GM21360 (cell line): Measurements from ENCODE around the gene TNFRSF14.
A peak's percentile ranks its signal among the peaks of the same experiment; 100 is the strongest.
"Not testable (repeated sequence)": the region's sequence is repeated elsewhere in the genome, so short reads cannot be mapped to it uniquely, and the experiment has no call there.

Source experiments
- ATAC-seq: cut with Tn5 transposase; IDR thresholded peaks from one replicate; pipeline ENCODE4 v1.9.1; 2021; ENCODE audit warnings: mild to moderate bottlenecking, moderate library complexity; ENCODE audit not compliant: unreplicated experiment

Gene TNFRSF14

DNA sequence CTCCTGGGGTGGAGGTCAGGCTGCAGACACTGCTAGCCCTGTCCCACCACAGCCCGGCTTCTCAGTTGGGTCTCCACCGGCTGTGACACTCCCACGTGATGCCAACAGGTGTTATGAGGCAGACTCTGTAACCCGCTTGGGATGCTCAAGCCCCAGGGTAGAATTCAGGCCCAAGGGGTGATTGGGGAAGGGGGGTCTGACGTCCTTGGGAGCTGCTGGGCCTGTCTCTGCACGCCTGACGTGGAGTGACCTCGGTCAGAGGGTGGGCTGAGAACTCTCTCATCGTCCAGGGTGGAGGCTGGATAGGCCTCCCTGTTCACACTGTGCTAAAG is 18.4 kb upstream of the TNFRSF14 start:
- no peak for ATAC-seq

DNA sequence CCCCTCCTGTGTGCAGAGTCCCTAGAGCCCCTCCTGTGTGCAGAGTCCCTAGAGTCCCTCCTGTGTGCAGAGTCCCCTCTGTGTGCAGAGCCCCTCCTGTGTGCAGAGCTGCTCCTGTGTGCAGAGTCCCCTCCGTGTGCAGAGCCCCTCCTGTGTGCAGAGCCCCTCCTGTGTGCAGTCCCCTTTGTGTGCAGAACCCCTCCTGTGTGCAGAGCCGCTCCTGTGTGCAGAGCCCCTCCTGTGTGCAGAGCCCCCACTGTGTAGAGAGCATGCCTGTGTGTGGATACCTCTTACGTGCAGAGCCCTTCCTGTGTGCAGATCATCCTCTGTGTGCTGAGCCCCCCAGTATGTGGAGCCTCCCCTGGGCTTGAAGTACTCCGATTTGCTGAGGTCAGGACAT is 17.8 kb upstream of the TNFRSF14 start:
- ATAC-seq: no peak

- no peak for ATAC-seq
Measured at GRCh38 chr1:2538872-2539271, 17.3 kb upstream of the TNFRSF14 start.

- no peak for ATAC-seq
Measured at GRCh38 chr1:2539312-2539907, 16.8 kb upstream of the TNFRSF14 start.

DNA sequence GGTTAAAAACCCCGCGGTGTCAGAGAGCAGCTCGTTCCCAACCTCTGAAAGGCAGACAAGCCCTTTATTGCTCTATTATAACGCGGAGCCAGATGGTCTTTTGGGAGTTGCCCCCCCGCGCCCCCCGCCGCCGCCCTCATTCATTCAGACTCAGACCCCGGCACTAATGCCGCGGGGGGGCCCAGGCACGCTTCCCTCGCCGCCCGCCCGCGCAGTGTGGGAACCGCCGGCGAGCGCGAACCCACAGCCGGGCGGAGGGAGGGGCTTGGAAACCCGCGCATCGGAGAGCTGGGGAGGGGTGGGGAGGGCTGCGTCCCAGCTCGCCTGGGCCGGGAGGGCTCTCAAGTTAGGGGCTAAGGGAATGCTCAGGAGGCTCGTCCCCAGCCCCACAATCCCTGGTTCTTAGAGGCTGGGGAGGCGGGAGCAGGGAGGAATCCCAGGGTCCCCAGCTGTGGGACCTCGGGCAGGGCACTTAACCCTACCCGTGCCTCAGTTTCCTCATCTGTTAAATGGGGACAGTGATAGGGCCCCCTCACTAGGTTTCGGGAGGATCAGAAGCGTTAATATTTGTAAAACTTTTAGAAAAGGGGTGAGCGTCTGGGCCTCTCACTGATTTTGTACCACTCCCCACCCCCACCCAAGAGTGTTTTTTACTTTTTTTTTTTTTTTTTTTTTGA is 15.2 kb upstream of the TNFRSF14 start:
- ATAC-seq: no peak

- ATAC-seq: no peak
Measured at GRCh38 chr1:2541619-2542245, 14.4 kb upstream of the TNFRSF14 start.

GRCh38 chr1:2542246-2542915 is 13.8 kb upstream of the TNFRSF14 start:
- no peak for ATAC-seq

DNA sequence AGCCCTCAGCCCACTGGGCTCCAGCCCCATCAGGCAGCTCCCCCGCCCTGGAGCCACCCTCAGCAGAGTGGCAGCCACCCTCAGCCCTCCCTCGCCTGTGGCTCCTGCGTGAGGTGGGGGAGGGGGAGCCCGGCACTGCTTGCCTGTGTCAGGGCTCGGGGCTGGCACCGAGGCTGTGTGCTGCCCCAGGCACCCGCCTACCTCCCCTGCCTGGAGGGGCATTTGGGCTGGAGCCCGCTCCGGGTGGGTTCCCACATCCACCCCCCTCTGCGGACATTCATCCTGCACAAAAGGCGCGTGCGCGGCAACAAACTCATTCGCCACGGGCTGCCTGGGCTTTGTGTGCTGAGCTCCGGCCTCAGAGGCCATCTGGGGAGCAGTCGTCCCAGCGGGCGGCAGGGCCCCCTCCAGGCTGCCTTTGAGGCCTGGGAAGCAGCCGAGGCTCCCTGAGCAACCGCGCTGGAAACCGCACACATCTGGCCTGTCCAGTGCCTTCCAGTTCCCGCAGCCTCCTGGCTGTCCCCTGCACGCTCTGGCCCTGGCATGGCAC is 12.6 kb upstream of the TNFRSF14 start:
- no peak for ATAC-seq

DNA sequence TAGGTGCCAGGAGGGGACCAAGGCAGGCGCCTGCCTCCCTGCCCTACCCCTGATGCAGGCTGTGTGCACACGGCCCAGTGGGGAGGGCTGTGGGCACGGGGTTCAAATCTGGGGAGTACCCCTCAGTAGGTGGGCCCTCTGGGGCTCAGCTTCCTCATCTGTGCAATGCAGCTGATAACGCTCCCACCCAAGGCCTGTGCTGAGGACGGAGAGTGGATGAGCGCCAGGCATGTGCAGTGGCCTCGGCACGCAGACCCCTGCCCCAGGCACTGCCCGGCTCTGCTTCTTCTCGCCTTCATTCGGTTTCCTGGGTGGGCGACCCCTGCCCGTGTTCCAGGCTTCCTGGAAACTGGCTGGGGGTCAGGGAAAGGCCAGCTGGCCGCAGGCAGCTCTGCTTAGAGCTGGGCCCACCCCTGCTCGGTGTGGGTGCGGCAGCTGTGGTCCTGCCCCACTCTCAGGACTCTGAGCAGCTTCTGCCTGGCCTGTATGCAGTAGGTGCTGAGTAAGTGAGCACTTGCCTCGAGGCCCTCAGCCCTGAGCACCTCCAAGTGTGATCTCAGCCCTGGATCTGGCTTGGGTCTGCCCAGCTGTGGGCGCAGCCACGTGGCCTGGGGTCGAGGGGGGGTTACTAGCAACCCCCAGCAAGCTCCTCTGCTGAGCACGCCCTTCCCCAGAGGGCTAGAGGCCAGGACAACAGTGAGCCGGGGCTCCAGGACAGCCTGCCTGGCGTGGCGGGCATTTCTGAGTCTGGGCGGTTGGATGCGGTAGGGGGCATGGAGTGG is 11.9 kb upstream of the TNFRSF14 start:
- ATAC-seq: no peak

GRCh38 chr1:2544875-2545640 is 11.1 kb upstream of the TNFRSF14 start:
- ATAC-seq: no peak

DNA sequence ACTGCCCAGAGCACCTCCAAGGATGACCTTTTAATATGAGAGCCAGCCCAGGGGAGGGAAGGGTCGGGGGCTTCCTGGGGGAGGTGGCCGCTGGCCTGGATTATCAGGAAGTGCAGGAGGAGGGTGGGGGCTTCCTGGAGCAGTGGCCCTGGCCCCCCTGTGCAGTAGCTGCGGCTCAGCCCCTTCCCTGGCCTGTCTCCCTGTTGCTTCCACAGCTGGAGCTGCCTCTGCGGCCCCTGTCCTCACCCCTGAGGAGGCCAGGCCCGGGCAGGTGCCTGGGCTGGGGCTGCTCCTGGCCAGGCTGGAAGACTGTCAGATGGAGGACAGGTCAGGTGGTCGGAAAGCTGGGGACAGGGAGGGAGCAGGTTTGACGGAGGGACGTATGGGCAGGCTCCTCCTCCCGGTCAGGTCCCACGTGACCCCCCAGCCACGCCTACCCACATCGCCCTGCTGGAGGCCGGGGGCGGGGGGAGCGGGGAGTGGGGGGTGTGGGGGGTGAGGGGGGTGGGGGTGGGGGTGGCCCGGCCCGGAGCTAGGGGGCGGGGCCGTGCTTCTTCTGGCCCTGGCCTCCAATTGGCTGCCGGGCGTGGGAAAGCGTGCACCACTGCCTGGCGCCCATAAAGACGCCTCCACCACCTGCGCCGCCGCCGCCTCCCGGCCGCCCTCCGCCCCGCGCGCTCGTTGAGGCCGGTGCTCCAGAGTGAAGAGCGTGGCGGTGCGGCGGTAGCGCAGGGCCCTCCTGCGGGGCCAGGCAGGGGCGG is 10.2 kb upstream of the TNFRSF14 start:
- ATAC-seq: peak; percentile 35

DNA sequence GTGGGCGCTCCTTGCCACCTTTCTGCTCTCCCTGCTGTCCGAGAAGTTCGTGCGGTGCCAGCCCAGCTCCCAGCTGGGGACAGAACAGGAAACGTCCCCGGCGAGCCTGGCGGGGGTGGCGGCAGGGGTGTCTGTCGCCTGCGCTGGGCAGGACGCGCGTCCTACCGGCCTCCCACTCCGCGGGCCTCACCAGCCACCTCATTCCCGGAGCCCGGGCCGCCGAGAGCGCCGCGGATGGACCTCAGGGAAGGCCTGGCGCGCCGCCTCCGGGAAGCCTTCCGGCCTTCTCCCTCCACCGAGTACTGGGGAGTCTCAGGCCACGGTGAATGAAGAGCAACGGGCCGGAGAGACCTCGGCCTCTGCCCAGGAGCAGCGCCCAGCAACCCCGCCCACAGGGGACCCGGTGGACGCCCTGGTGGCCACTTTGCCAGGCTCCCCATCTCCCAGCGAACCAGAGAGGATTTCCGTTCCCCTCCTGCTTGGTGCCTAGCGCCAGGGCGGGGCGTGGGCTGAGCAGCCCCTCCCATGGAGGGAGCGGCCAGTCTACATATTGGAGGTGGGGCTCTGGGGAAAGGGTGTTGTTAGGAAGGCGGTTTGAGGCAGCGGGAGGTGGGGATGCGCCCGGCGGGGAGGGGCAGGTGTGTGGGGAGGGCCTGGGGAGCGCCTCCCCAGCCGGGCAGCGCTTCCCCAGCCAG is 9.5 kb upstream of the TNFRSF14 start:
- peak; percentile 24 for ATAC-seq

- no peak for ATAC-seq
Measured at GRCh38 chr1:2547210-2548067, 8.7 kb upstream of the TNFRSF14 start.

DNA sequence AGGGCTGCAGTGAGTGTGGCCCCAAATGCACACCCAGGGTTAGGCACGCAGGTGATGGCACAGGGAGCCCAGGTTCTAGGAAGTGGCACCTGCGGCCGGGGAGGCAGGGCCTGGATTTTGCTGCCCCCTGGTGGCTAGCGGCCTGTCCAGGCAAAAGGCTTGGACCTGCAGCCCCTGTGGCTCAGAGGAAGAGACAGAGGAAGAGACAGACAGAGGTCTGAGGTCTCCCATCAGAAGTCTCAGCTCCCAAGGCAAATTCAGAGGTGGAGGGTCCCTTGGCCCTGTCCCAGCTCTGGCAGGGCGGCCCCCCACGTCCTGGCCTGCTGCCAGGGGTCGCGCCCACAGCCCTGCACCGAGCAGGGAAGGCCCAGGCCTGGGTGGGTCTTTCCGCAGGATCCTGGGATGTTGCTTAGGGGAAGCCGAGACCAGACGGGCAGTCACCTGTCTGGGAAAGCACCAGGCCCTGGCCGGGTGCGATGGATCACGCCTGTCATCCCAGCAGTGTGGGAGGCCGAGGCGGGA is 8.0 kb upstream of the TNFRSF14 start:
- no peak for ATAC-seq

DNA sequence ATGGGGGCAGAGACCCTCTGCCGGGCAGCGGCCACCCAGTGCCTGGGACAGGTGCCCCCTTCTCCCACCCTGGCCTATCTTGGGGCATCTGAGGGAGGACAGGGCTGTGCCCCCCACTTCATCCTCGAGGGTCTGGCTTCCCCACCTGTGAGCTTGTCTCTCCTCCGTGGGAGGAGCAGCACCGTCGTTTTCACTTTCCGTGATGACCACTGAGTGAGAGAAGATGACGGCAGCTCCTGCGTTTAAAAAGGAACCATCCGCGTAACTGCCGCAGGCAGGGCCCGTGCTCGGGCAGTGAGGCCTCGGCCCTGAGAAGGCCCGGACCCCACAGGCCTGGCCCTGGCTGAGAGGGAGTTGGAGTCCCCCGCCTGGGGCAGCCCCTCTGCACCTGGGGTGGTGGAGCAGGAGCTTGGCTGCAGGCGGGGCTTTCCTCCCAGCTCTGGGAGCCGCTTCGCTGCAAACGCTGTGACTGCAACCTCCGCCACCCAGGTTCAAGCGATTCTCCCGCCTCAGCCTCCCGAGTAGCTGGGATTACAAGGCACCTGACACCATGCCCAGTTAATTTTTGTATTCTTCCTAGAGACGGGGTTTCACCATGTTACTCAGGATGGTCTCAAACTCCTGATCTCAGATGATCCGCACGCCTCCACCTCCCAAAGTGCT is 6.7 kb upstream of the TNFRSF14 start:
- not testable (repeated sequence) for ATAC-seq

GRCh38 chr1:2550309-2550861 is 5.8 kb upstream of the TNFRSF14 start:
- not testable (repeated sequence) for ATAC-seq

- not testable (repeated sequence) for ATAC-seq
Measured at GRCh38 chr1:2551544-2551943, 4.6 kb upstream of the TNFRSF14 start.
